HG02678 (cell line): ENCODE measurements around the gene MAP1LC3C.
"Not testable (repeated sequence)": the region's sequence is repeated elsewhere in the genome, so short reads cannot be mapped to it uniquely, and the experiment has no call there.

Experiments
- ATAC-seq: cut with Tn5 transposase; IDR thresholded peaks from one replicate; pipeline ENCODE4 v1.9.1; 2021; ENCODE audit warnings: mild to moderate bottlenecking, moderate library complexity; ENCODE audit not compliant: unreplicated experiment

The MAP1LC3C gene

DNA sequence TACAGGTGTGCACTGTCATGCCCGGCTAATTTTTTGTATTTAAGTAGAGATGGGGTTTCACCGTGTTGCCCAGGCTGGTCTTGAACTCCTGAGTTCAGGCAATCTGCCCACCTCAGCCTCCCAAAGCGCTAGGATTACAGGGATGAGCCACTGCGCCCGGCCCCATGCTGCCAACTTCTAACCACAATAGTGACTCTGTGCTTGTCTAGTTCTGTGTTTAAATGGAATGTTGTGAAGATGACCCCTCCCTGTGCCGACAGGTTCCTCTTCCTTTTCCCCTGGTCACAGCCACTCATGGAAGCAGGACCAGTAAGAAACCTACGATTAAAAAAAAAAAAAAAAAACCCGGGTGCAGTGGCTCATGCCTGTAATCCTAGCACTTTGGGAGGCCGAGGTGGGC lies 4.7 kb downstream of the MAP1LC3C start:
- ATAC-seq = no peak

DNA sequence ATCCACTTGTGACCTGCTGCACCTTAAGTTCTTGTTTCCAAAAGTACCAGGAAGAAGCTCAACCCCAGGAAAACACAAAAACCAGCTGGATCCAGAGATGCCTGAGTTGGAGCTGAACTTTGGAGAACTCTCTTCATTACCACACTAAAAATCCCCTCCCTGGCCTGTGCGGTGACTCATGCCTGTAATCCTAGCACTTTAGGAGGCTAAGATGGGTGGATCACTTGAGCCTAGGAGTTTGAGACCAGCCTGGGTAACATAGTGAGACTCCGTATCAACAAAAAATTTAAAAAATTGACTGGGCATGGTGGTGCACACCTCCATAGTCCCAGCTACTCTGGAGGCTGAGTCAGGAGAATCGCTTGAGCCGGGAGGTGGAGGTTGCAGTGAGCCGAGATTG lies 6.2 kb downstream of the MAP1LC3C start:
- ATAC-seq = no peak

DNA sequence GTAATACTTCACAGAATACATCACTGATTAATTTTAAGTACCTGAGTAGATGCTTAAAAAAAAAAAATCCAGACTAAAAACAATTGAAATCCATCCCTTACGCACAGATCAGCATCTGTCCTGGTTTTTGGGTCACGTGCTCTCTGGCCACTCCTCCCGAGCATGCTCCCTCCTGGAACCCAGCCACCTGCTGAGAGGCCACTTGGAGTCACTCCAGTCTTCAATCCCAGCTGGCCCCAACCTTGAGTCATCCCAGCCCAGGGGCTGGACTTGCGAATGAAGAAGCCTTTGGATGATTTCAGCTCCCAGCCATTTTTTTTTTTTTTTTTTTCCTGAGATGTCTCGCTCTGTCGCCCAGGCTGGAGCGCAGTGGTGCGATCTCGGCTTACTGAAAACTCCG lies 8.9 kb downstream of the MAP1LC3C start:
- no peak for ATAC-seq

DNA sequence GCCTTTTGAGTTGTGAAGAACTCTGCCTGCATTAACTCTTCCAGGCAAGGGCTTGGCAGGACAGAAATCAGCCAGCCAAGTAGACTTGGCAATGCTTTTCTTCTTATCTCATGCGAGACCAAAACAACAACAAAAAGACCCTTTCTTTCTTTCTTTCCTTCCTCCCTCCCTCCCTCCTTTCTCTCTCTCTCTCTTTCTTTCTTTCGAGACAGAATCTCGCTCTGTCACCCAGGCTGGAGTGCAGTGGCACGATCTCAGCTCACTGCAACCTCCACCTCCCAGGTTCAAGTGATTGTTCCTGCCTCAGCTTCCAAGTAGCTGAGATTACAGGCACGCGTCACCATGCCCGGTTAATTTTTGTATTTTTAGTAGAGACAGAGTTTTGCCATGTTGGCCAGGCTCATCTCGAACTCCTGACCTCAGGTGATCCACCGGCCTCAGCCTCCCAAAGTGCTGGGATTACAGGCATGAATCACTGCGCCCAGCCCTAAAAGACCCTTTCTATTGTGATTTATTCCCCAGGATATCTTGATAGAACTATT lies 10.4 kb downstream of the MAP1LC3C start:
- not testable (repeated sequence) for ATAC-seq

DNA sequence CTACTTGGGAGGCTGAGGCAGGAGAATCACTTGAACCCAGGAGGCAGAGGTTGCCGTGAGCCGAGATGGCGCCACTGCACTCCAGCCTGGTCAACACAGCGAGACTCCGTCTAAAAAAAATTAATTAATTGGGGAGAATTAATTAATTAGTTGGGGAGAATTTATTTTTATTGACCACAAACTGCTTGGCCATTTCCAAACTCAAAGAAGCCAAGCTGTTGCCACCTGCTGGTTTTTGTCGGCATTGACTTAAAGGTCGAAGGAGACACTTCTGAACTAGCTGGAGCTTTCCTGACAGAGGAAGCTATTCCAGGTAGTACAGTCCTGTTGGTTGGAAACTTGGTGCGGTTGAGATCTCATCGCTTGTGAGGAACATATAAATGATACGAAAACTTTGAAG lies 13.1 kb downstream of the MAP1LC3C start:
- ATAC-seq = peak; percentile 63

DNA sequence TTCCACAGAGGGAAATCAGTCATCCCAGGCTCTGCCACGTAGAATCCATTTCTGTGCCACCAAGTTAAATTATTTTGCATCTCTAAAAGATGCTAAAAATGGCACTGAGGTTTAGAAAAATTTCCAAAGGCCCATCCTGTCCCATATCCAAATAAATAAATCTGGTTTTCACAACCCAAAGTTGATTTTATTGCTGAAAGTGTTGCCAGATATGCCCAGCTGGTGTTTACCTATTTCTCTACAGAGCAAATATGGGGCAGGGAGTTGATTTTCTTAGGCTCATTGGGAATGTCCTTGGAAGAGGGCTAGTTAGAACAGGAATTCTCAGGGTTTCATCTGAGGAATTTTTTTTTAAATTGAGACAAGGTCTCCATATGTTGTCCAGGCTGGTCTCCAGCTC lies 19.0 kb downstream of the MAP1LC3C start:
- no peak for ATAC-seq

DNA sequence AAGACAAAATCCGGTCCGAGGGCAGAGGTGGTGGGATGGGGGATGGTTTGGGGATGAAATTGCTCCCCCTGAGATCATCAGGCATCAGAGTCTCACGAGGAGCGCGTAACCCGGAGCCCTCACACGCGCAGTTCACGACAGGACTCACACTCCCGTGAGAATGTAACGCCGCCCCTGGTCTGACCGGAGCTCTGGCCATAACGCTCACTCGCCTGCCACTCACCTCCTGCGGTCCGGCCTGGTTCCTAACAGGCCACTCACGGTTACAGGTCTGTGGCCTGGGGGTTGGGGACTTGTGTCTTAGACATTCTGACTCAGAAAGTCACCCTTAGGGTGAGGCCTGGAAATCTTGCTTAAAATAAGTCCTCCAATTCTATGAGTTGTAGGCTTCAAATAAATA lies 19.8 kb downstream of the MAP1LC3C start:
- ATAC-seq = no peak

DNA sequence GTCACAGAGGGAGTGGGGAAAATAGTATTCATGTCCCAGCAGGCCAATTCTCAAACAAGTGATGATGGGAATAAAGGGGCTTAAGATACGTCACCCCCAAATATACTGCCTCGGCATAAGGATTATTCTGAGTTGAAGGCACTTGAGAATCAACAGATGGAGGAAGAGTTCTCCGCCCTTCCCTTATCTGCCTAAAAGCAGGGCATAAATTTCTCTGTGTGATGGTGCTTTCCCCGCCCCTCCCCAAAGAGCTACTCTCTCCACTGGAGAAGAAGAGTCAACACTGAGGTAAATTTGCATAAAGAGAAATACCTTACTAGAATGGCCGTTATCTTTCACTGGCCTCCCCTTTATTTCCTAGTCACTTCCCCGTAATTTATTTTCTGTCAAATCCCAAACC lies 22.7 kb downstream of the MAP1LC3C start:
- no peak for ATAC-seq

DNA sequence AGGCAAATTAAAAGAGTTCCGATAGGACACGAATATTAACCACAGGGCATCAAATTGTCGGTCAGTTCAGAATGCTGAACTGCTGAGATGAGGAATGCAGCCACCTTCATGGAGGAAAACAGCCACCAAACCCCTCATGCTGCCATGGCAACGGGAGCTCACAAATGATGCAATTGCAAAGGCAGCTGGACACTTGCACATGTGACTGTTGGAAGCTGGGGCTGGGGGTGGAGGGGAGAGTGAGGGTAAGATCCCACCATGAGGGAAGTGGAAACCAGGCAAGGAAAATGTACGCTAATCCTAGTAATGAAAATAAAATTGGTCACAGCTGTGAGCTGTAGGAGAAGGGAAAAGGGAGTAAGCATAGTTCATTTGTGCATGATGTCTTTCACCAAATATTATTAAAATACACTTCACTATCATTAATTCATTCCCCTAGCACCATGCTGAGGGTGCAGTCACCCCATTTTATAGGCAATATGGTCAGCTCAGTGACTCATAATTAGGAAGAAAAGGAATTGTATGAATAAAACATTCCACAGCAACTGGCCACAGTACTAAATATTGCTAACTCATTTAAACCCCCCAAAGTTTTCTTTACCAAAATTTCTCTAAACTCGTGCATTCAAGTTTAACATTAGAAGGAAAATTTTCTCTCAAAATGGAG lies 26.1 kb downstream of the MAP1LC3C start:
- ATAC-seq = no peak

DNA sequence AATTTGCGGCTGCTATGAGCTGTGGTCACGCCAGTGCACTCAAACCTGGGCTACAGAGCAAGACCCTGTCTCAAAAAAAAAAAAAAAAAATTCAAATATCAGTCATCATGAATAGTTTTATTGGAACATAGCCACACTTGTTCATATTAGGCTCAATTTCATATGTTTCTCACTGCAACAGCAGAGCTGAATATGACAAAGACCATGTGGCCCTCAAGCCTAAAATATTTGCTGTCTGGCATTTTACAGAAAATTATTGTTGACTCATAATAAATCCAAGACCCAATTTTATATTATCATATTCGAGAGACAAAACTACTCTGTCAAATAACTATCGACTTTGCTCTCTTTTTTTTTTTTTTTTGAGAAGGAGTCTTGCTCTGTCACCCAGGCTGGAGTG lies 30.3 kb downstream of the MAP1LC3C start:
- ATAC-seq = no peak

DNA sequence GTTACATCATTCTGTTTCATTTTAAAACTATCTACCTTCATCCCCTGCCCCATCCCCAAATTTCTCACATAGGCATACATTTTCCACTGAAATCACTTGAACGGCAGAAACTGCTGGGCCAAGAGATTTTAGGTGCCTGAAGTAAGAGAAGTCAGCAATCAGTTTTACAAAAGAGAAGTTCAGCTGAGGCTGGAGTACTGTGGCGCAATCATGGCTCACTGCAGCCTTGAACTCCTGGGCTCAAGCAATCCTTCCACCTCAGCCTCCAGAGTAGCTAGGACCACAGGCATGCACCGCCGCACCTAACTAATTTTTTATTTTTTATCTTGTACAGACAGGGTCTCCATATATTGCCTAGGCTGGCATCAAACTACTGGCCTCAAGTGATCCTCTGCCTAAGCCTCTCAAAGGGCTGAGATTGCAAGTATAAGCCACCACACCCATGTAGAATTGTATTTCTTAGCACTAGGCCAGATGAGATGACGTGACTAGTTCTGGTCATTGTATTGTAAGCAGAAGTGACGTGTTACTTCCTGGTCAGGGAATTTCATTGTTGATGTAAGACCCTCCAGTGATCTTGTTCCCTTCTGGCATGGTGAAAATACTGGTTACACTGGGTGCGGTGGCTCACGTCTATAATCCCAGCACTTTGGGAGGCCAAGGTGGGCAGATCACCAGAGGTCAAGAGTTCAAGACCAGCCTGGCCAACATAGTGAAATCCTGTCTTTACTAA lies 34.2 kb downstream of the MAP1LC3C start:
- ATAC-seq = no peak

DNA sequence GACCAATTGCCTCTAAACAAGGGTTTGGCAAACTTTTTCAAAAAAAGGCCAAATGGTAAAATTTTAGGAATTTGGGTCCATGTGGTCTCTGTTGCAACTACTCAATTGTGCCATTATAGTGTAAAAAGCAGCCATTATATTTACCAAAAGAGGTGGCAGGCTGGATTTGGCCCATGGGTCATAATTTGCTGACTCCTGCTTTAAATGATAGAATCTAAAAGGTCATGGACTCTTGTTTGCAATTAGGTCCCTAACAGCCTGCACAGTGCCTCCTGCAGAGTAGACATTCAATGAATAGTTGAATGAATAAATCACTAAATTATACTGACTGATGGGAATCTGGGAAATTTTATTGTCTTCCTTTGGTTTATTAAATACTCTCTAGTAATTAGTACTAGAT lies 35.2 kb downstream of the MAP1LC3C start:
- no peak for ATAC-seq

DNA sequence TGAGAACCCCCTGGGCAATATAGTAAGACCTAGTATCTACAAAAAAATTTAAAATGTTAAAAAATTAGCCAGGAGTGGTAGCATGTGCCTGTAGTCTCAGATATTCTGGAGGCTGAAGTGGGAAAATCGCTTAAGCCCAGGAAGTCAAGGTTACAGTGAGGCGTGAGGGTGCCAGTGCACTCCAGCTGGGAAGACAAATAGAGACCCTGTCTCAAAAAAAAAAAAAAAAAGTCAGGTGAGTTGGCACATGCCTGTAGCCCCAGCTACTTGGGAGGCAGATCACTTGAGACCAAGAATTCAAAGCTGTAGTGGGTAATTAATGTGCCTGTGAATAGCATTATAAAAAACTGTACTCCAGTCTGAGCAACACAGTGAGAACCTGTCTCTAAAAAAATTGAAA lies 36.7 kb downstream of the MAP1LC3C start:
- no peak for ATAC-seq

DNA sequence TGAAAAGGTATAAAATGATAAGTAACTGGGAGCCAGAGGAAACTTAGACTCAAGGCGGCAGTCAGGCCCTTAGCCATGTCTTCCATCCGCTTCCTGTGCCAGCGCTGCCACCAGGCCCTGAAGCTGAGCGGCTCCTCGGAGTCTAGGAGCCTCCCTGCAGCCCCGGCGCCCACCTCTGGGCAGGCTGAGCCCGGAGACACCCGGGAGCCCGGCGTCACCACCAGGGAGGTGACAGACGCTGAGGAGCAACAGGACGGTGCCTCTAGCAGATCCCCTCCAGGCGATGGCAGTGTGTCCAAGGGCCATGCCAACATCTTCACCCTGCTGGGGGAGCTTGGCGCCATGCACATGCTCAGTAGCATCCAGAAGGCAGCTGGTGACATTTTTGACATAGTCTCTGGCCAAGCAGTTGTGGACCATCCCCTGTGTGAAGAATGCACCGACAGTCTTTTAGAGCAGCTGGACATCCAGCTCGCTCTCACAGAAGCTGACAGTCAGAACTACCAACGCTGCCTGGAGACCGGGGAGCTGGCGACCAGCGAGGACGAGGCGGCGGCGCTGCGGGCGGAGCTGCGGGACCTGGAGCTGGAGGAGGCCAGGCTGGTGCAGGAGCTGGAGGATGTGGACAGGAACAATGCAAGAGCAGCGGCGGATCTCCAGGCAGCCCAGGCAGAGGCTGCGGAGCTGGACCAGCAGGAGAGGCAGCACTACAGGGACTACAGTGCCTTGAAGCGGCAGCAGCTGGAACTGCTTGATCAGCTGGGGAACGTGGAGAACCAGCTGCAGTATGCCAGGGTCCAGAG lies 41.0 kb downstream of the MAP1LC3C start, which contains the start of gene BECN2:
Gene BECN2, plus strand, starts transcription at position 76 of the 803 bp plus-strand sequence. Its CDS starts 0 bp downstream, at position 76.
- no peak for ATAC-seq

DNA sequence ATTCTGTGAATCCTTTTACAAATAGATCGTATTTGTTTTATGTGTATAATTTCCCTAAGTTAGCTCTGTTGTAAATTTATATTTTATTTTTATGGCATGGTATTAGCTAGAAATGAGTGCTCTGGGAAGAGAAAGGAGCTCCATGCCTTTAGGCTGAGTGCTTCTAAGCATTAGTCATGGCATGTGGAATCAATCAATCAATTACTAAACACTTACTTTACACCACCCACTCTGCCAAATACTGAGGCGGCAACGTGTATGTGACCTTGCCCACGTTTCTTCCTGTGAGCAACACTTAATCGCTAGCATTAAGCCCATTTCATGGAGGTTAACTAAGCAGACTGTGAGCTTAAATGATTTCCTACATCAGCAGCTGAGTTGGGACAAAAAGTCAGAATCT lies 48.5 kb downstream of the MAP1LC3C start:
- ATAC-seq = no peak

DNA sequence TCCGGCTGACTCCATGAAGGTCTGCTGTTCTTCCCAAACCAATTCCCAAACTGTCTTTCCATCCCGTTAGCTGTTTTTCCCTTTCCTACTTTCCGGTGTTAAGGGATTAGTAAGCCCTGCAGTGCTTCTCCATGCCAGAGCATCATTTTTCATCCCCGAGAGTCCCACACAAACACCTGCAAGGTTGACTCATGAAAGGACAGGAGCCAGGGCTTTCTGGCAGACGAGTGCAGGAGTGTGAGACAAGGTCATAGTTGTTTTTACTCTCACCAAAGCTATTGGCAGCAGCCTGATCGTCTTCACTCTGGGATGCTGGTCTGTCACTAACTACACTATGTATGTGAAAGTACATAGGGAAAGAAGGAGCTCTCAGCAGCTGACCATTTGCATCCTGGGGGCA lies 51.5 kb downstream of the MAP1LC3C start:
- no peak for ATAC-seq
